OCI-LY7 (cell line): ENCODE data around the gene CEP20. TPM values are rescaled to one million over a fixed set of nuclear protein-coding genes. Genes with fewer than 3 reads are reported as not detected.

ENCODE experiments used
- BruUV-seq: library from RNA; stranded (reverse); fragments of 400-500 nt; replicated peaks from 2 replicates; lab custom pipeline; 2021; lab: Mats Ljungman, UMichigan
- CTCF ChIA-PET: fragments of 300-600 bp; sonication (Branson Sonifier 250); formaldehyde crosslinking; loops from one replicate; lab custom pipeline; 2022; ENCODE audit warnings: antibody characterized with exemption; ENCODE audit not compliant: unreplicated experiment; lab: Charles Lee
- POLR2A ChIA-PET: fragments of 300-600 bp; sonication (Branson Sonifier 250); formaldehyde crosslinking; loops from one replicate; lab custom pipeline; 2022; ENCODE audit warnings: antibody characterized with exemption; lab: Charles Lee
- DNase-seq: peaks from one replicate; pipeline ENCODE4 v3.0.0-alpha.2; 2015; ENCODE audit warnings: low spot score
- H2AFZ ChIP-seq: fragments of 200-600 bp; sonication (generic), shearing (Covaris generic); 2 replicates; pipeline ENCODE4 v1.6.1; 2014; ENCODE audit warnings: mild to moderate bottlenecking, antibody characterized with exemption, low read length, moderate library complexity
- H3K27ac ChIP-seq: fragments of 200-600 bp; sonication (generic); 2 replicates; pipeline ENCODE4 v1.5.1; 2014; ENCODE audit warnings: mixed run types, low read depth, mild to moderate bottlenecking, moderate library complexity, low read length, inconsistent platforms; ENCODE audit not compliant: poor library complexity, severe bottlenecking
- H3K36me3 ChIP-seq: fragments of 200-600 bp; sonication (generic); 2 replicates; pipeline ENCODE4 v1.6.1; 2014; ENCODE audit warnings: mild to moderate bottlenecking, antibody characterized with exemption, low read length, moderate library complexity, mixed read lengths; ENCODE audit not compliant: insufficient read depth
- H3K4me1 ChIP-seq: fragments of 200-600 bp; sonication (generic); 2 replicates; pipeline ENCODE4 v1.5.1; 2014; ENCODE audit warnings: mild to moderate bottlenecking, low read length; ENCODE audit not compliant: insufficient read depth, poor library complexity, severe bottlenecking
- H3K4me2 ChIP-seq: fragments of 200-600 bp; sonication (generic); 2 replicates; pipeline ENCODE4 v1.6.1; 2014; ENCODE audit warnings: mild to moderate bottlenecking, low read length
- H3K4me3 ChIP-seq: fragments of 200-600 bp; sonication (generic); 2 replicates; pipeline ENCODE4 v1.5.1; 2014; ENCODE audit warnings: mild to moderate bottlenecking, low read depth, low read length; ENCODE audit not compliant: poor library complexity, severe bottlenecking
- H3K79me2 ChIP-seq: fragments of 200-600 bp; sonication (generic); 2 replicates; pipeline ENCODE4 v1.6.1; 2016; ENCODE audit warnings: low read depth, mild to moderate bottlenecking, low read length, moderate library complexity, mixed read lengths; ENCODE audit not compliant: insufficient read depth
- H3K9me2 ChIP-seq: fragments of 200-600 bp; sonication (generic); 2 replicates; pipeline ENCODE4 v1.6.1; 2016; ENCODE audit warnings: mild to moderate bottlenecking, low read length, mixed read lengths; ENCODE audit not compliant: insufficient read depth
- H3K9me3 ChIP-seq: fragments of 200-600 bp; sonication (generic); 2 replicates; pipeline ENCODE4 v1.6.1; 2014; ENCODE audit warnings: mild to moderate bottlenecking, mixed run types, low read length, mixed read lengths
- H4K20me1 ChIP-seq: fragments of 200-600 bp; sonication (generic); 2 replicates; pipeline ENCODE4 v1.6.1; 2014; ENCODE audit warnings: mild to moderate bottlenecking, antibody characterized with exemption, low read length, moderate library complexity, mixed read lengths; ENCODE audit not compliant: insufficient read depth
- EZH2phosphoT487 ChIP-seq: fragments of 200-600 bp; sonication (generic); IDR thresholded peaks from 2 replicates; pipeline ENCODE4 v1.6.1; 2018; ENCODE audit warnings: low read depth, borderline replicate concordance, mild to moderate bottlenecking, mixed run types, antibody characterized with exemption, low read length, moderate library complexity, mixed read lengths
- intact Hi-C: fragments of 100-400 bp; cut with micrococcal nuclease; formaldehyde crosslinking; loops from one replicate; pipeline ENCODE4 v1.10.0; 2022; ENCODE audit not compliant: unreplicated experiment
- total RNA-seq, 2 experiments: library from RNA; depleted of rRNA in 1 of 2; stranded (reverse); fragments of >200 nt in 1 of 2; shearing (Covaris generic) in 1 of 2; gene quantifications; 2 replicates each; pipeline ENCODE4 v1.2.3, GENCODE V29; 2014 to 2022
- TF ChIP-seq, protein P1 (sequence below): fragments of 200-600 bp; sonication (generic); conservative IDR thresholded peaks from 2 replicates; pipeline ENCODE4 v1.5.1; 2014; ENCODE audit warnings: mild to moderate bottlenecking, antibody characterized with exemption, low read length, moderate library complexity, mixed read lengths

Gene CEP20
- total RNA-seq, 2 experiments from 2014 or later = 36.6 to 62.8 TPM

DNA sequence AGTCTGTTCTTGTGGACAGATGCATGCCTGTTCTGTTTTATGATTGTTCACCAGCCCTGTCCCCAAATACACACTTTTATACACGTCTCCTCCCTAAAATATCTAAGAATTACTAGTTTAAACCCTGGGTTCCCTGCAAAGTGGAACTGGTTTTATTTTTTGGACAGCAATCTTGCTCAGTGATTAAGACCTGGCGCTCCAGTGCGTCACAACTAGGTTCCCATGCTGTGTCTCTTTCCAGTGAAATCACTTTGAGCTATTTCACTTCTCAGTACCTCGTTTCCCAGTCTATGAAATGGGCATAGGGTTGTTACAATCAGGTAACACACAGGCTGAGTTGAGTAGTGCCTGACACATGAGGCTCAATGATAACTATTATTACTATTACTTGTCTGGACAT lies 1.1 kb downstream of the CEP20 start:
- H3K4me3 ChIP-seq = peak overlapping the region; percentile 94
- BruUV-seq = no TSS peak
- no peaks in the 10 kb centered on the region for H3K9me3 ChIP-seq
- H3K4me2 ChIP-seq = peak overlapping the region; percentile 80
- TF ChIP-seq, protein P1, sequence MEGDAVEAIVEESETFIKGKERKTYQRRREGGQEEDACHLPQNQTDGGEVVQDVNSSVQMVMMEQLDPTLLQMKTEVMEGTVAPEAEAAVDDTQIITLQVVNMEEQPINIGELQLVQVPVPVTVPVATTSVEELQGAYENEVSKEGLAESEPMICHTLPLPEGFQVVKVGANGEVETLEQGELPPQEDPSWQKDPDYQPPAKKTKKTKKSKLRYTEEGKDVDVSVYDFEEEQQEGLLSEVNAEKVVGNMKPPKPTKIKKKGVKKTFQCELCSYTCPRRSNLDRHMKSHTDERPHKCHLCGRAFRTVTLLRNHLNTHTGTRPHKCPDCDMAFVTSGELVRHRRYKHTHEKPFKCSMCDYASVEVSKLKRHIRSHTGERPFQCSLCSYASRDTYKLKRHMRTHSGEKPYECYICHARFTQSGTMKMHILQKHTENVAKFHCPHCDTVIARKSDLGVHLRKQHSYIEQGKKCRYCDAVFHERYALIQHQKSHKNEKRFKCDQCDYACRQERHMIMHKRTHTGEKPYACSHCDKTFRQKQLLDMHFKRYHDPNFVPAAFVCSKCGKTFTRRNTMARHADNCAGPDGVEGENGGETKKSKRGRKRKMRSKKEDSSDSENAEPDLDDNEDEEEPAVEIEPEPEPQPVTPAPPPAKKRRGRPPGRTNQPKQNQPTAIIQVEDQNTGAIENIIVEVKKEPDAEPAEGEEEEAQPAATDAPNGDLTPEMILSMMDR = no peak
- no peak for TF ChIP-seq EZH2phosphoT487
- ChIA-PET CTCF (interaction anchor here (0.9 kb wide), 1 partner anchor 18 kb away, joined by 3 read pairs; no protein-coding TSS in a partner anchor), POLR2A (interaction anchor here (0.6 to 2.0 kb wide), 9 partner anchors 9 to 144 kb away, joined by 3 to 17 read pairs (median 4); no protein-coding TSS in a partner anchor)
- no peaks in the 10 kb centered on the region for H4K20me1 ChIP-seq
- H2AFZ ChIP-seq = no peak overlapping the region
- peaks cover 39% of the 10 kb centered on the region for H3K36me3 ChIP-seq
- no peak overlapping the region for H3K27ac ChIP-seq
- peaks cover 51% of the 10 kb centered on the region for H3K79me2 ChIP-seq
- no peaks in the 10 kb centered on the region for H3K9me2 ChIP-seq
- intact Hi-C loops = loop anchor here (5.0 kb wide), 1 partner anchor 120 kb away; no protein-coding TSS in a partner anchor
- DNase-seq = no peak
- H3K4me1 ChIP-seq = peaks cover 29% of the 10 kb centered on the region

DNA sequence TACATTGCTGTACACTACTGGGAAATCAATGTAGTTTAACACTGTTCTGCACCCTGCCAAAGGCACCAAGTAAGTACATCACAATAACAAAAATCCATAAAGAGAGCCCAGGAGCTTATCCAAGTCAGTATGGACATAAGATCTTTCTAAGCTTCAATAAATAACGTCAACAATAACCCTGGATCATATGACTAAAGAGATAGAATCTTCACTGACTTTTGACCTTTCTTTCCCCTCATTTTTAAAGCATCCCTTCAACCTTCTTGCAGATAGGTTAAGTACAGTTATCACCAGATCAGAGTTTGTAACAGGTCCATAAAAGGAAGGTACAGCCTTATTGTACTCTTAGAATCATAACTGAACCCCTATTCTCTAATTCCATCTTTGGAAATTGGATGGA lies 2.3 kb downstream of the CEP20 start:
- H4K20me1 ChIP-seq = no peaks in the 10 kb centered on the region
- TF ChIP-seq, protein P1 = no peak
- no peak for TF ChIP-seq EZH2phosphoT487
- H3K79me2 ChIP-seq = peaks cover 51% of the 10 kb centered on the region
- H3K4me2 ChIP-seq = peak overlapping the region; percentile 80
- peaks cover 29% of the 10 kb centered on the region for H3K4me1 ChIP-seq
- CTCF ChIA-PET = no interaction called here
- H2AFZ ChIP-seq = no peak overlapping the region
- H3K36me3 ChIP-seq = peaks cover 51% of the 10 kb centered on the region
- no peaks in the 10 kb centered on the region for H3K9me2 ChIP-seq
- no peak for DNase-seq
- BruUV-seq = no TSS peak
- H3K4me3 ChIP-seq = no peak overlapping the region
- no peaks in the 10 kb centered on the region for H3K9me3 ChIP-seq
- intact Hi-C loops = loop anchor here (5.0 kb wide), 1 partner anchor 121 kb away; no protein-coding TSS in a partner anchor
- no peak overlapping the region for H3K27ac ChIP-seq
- POLR2A ChIA-PET = interaction anchor here (1.0 kb wide), 1 partner anchor 122 kb away, joined by 6 read pairs; no protein-coding TSS in a partner anchor

DNA sequence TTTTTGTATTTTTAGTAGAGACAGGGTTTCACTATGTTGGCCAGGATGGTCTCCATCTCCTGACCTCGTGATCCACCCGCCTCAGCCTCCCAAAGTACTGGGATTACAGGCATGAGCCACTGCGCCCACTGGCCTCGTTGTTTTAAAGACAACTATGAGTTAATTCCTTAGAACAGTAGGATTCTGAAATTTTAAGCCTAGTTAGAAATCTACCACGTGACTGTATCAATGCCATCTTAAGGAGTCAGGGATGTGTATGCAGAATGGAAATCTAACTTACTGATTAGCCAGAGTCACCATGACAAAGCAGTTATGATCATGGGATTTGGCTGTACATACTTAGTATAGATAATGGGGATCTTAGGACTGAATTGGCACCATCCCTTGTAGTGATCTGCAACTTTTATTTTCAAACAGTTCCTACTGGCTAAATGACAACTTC lies 2.8 kb downstream of the CEP20 start:
- no peak for DNase-seq
- H3K4me1 ChIP-seq = peaks cover 30% of the 10 kb centered on the region
- CTCF ChIA-PET = no interaction called here
- H3K9me2 ChIP-seq = no peaks in the 10 kb centered on the region
- intact Hi-C loops = loop anchor here (5.0 kb wide), 1 partner anchor 122 kb away; no protein-coding TSS in a partner anchor
- H3K36me3 ChIP-seq = peaks cover 56% of the 10 kb centered on the region
- POLR2A ChIA-PET = interaction anchor here (1.0 kb wide), 1 partner anchor 122 kb away, joined by 6 read pairs; no protein-coding TSS in a partner anchor
- TF ChIP-seq EZH2phosphoT487 = no peak
- TF ChIP-seq, protein P1 = no peak
- H3K27ac ChIP-seq = no peak overlapping the region
- no peak overlapping the region for H2AFZ ChIP-seq
- H3K4me2 ChIP-seq = peak overlapping the region; percentile 80; the same call in 1 of the 2 replicates
- H3K9me3 ChIP-seq = no peaks in the 10 kb centered on the region
- H4K20me1 ChIP-seq = no peaks in the 10 kb centered on the region
- H3K79me2 ChIP-seq = peaks cover 51% of the 10 kb centered on the region
- no peak overlapping the region for H3K4me3 ChIP-seq
- BruUV-seq = no TSS peak
